ENCODE data around the gene ENPP3. TPM values are rescaled to one million over a fixed set of nuclear protein-coding genes. Genes with fewer than 3 reads are reported as not detected.

The ENPP3 gene
- total and polyA plus RNA-seq, 2 experiments from 2014 or later, result not detected

DNA sequence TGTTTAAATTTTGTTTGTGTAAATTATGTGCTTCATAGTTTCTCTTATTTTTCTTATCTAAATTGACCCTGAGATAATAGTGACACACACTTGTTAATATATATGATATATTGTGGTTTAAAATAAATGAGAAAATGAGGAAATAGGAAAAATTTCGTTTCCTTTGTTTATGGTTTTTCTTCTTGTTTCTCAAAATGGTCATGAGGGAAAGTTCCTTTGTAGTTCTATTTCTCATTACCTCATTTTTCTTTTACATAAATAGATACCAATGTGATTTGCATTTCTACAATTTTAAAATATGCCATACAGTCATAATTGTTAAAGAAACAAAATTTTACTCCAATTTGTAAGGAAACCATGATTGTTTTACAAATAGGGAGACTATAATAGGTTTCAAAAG, 54.9 kb downstream of the ENPP3 start:
- Histone ChIP-seq H3K27me3 (ENCODE audit: insufficient read depth) (no peaks in the 10 kb centered on the region), H3K4me3 (no peak overlapping the region), H3K4me2 (no peak overlapping the region), H3K4me1 (ENCODE audit: insufficient read depth) (peaks cover 32% of the 10 kb centered on the region), H2AFZ (no peak overlapping the region), H3K27ac (ENCODE audit: low read depth) (no peak overlapping the region), H3K36me3 (ENCODE audit: insufficient read depth) (no peaks in the 10 kb centered on the region), H3F3A (replicated peaks; ENCODE audit: low read depth) (no peaks in the 10 kb centered on the region; the same call in 1 of the 2 replicates), H4K20me1 (replicated peaks; ENCODE audit: insufficient read depth) (no peaks in the 10 kb centered on the region), H3K9me2 (ENCODE audit: insufficient read depth) (no peaks in the 10 kb centered on the region), H3K79me2 (replicated peaks; ENCODE audit: insufficient read depth) (no peaks in the 10 kb centered on the region)
- ATAC-seq (no peak), DNase-seq (ENCODE audit: low spot score) (no peak)
- no peaks in the 10 kb centered on the region for H3K27me3 Mint-ChIP-seq (ENCODE audit: insufficient read depth, low read depth, poor library complexity)
- H3K4me1 Mint-ChIP-seq, result peaks cover 23% of the 10 kb centered on the region
- TF ChIP-seq, protein P1, sequence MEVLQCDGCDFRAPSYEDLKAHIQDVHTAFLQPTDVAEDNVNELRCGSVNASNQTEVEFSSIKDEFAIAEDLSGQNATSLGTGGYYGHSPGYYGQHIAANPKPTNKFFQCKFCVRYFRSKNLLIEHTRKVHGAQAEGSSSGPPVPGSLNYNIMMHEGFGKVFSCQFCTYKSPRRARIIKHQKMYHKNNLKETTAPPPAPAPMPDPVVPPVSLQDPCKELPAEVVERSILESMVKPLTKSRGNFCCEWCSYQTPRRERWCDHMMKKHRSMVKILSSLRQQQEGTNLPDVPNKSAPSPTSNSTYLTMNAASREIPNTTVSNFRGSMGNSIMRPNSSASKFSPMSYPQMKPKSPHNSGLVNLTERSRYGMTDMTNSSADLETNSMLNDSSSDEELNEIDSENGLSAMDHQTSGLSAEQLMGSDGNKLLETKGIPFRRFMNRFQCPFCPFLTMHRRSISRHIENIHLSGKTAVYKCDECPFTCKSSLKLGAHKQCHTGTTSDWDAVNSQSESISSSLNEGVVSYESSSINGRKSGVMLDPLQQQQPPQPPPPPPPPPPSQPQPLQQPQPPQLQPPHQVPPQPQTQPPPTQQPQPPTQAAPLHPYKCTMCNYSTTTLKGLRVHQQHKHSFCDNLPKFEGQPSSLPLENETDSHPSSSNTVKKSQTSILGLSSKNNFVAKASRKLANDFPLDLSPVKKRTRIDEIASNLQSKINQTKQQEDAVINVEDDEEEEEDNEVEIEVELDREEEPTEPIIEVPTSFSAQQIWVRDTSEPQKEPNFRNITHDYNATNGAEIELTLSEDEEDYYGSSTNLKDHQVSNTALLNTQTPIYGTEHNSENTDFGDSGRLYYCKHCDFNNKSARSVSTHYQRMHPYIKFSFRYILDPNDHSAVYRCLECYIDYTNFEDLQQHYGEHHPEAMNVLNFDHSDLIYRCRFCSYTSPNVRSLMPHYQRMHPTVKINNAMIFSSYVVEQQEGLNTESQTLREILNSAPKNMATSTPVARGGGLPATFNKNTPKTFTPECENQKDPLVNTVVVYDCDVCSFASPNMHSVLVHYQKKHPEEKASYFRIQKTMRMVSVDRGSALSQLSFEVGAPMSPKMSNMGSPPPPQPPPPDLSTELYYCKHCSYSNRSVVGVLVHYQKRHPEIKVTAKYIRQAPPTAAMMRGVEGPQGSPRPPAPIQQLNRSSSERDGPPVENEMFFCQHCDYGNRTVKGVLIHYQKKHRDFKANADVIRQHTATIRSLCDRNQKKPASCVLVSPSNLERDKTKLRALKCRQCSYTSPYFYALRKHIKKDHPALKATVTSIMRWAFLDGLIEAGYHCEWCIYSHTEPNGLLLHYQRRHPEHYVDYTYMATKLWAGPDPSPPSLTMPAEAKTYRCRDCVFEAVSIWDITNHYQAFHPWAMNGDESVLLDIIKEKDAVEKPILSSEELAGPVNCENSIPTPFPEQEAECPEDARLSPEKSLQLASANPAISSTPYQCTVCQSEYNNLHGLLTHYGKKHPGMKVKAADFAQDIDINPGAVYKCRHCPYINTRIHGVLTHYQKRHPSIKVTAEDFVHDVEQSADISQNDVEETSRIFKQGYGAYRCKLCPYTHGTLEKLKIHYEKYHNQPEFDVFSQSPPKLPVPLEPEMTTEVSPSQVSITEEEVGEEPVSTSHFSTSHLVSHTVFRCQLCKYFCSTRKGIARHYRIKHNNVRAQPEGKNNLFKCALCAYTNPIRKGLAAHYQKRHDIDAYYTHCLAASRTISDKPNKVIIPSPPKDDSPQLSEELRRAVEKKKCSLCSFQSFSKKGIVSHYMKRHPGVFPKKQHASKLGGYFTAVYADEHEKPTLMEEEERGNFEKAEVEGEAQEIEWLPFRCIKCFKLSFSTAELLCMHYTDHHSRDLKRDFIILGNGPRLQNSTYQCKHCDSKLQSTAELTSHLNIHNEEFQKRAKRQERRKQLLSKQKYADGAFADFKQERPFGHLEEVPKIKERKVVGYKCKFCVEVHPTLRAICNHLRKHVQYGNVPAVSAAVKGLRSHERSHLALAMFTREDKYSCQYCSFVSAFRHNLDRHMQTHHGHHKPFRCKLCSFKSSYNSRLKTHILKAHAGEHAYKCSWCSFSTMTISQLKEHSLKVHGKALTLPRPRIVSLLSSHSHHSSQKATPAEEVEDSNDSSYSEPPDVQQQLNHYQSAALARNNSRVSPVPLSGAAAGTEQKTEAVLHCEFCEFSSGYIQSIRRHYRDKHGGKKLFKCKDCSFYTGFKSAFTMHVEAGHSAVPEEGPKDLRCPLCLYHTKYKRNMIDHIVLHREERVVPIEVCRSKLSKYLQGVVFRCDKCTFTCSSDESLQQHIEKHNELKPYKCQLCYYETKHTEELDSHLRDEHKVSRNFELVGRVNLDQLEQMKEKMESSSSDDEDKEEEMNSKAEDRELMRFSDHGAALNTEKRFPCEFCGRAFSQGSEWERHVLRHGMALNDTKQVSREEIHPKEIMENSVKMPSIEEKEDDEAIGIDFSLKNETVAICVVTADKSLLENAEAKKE (CRISPR knock-in tag; IDR thresholded peaks at IDR 0.05), result no peak
- TF ChIP-seq EZH2phosphoT487 (IDR thresholded peaks at IDR 0.05; ENCODE audit: unreplicated experiment) (no peak), ZNF331 (CRISPR knock-in tag; IDR thresholded peaks at IDR 0.05; ENCODE audit: low read depth) (no peak), POLR2AphosphoS5 (IDR thresholded peaks at IDR 0.05; ENCODE audit: low read depth) (no peak), JUNB (IDR thresholded peaks at IDR 0.05; ENCODE audit: unreplicated experiment) (no peak), STAT1 (IDR thresholded peaks at IDR 0.05; ENCODE audit: unreplicated experiment) (no peak), ZNF114 (CRISPR knock-in tag; IDR thresholded peaks at IDR 0.05) (no peak), NANOG (IDR thresholded peaks at IDR 0.05; ENCODE audit: borderline replicate concordance) (no peak), CREB1 (CRISPR knock-in tag; IDR thresholded peaks at IDR 0.05; ENCODE audit: low read depth) (no peak), EZH2 (IDR thresholded peaks at IDR 0.05; ENCODE audit: low read depth, unreplicated experiment) (no peak)
- TF ChIP-seq, protein P2, sequence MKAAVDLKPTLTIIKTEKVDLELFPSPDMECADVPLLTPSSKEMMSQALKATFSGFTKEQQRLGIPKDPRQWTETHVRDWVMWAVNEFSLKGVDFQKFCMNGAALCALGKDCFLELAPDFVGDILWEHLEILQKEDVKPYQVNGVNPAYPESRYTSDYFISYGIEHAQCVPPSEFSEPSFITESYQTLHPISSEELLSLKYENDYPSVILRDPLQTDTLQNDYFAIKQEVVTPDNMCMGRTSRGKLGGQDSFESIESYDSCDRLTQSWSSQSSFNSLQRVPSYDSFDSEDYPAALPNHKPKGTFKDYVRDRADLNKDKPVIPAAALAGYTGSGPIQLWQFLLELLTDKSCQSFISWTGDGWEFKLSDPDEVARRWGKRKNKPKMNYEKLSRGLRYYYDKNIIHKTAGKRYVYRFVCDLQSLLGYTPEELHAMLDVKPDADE (IDR thresholded peaks at IDR 0.05), result no peak
- TF ChIP-seq, protein P3, sequence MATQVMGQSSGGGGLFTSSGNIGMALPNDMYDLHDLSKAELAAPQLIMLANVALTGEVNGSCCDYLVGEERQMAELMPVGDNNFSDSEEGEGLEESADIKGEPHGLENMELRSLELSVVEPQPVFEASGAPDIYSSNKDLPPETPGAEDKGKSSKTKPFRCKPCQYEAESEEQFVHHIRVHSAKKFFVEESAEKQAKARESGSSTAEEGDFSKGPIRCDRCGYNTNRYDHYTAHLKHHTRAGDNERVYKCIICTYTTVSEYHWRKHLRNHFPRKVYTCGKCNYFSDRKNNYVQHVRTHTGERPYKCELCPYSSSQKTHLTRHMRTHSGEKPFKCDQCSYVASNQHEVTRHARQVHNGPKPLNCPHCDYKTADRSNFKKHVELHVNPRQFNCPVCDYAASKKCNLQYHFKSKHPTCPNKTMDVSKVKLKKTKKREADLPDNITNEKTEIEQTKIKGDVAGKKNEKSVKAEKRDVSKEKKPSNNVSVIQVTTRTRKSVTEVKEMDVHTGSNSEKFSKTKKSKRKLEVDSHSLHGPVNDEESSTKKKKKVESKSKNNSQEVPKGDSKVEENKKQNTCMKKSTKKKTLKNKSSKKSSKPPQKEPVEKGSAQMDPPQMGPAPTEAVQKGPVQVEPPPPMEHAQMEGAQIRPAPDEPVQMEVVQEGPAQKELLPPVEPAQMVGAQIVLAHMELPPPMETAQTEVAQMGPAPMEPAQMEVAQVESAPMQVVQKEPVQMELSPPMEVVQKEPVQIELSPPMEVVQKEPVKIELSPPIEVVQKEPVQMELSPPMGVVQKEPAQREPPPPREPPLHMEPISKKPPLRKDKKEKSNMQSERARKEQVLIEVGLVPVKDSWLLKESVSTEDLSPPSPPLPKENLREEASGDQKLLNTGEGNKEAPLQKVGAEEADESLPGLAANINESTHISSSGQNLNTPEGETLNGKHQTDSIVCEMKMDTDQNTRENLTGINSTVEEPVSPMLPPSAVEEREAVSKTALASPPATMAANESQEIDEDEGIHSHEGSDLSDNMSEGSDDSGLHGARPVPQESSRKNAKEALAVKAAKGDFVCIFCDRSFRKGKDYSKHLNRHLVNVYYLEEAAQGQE (IDR thresholded peaks at IDR 0.05; ENCODE audit: unreplicated experiment), result no peak
- TF ChIP-seq, protein P4, sequence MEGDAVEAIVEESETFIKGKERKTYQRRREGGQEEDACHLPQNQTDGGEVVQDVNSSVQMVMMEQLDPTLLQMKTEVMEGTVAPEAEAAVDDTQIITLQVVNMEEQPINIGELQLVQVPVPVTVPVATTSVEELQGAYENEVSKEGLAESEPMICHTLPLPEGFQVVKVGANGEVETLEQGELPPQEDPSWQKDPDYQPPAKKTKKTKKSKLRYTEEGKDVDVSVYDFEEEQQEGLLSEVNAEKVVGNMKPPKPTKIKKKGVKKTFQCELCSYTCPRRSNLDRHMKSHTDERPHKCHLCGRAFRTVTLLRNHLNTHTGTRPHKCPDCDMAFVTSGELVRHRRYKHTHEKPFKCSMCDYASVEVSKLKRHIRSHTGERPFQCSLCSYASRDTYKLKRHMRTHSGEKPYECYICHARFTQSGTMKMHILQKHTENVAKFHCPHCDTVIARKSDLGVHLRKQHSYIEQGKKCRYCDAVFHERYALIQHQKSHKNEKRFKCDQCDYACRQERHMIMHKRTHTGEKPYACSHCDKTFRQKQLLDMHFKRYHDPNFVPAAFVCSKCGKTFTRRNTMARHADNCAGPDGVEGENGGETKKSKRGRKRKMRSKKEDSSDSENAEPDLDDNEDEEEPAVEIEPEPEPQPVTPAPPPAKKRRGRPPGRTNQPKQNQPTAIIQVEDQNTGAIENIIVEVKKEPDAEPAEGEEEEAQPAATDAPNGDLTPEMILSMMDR (conservative IDR thresholded peaks at IDR 0.05; ENCODE audit: low read depth in 2 of 2), result no peak
- no peak overlapping the region for H3K4me3 Mint-ChIP-seq
- H3K9me3 Mint-ChIP-seq, result no peaks in the 10 kb centered on the region
- H3K36me3 Mint-ChIP-seq (ENCODE audit: low read depth), result no peaks in the 10 kb centered on the region
- H3K27ac Mint-ChIP-seq, result no peak overlapping the region
